G401 (cell line): ENCODE measurements around the gene FAR2. TPM values are rescaled to one million over a fixed set of nuclear protein-coding genes. Genes with fewer than 3 reads are reported as not detected.

ENCODE experiments used
- DNase-seq: peaks from one replicate; pipeline ENCODE4 v3.0.0-alpha.2; 2015; ENCODE audit warnings: low spot score
- in situ Hi-C: cut with HindIII; loops from 2 replicates; pipeline ENCODE4 v1.10.0; 2016; ENCODE audit warnings: low sequenced_read_pairs, mixed read lengths
- total RNA-seq: library from RNA; depleted of rRNA; stranded (reverse); fragments of >200 nt; shearing (Covaris generic); gene quantifications from 2 replicates; pipeline ENCODE4 v1.2.3, GENCODE V29; 2014

Gene FAR2
- total RNA-seq, 1 experiment from 2014 or later, result not detected

DNA sequence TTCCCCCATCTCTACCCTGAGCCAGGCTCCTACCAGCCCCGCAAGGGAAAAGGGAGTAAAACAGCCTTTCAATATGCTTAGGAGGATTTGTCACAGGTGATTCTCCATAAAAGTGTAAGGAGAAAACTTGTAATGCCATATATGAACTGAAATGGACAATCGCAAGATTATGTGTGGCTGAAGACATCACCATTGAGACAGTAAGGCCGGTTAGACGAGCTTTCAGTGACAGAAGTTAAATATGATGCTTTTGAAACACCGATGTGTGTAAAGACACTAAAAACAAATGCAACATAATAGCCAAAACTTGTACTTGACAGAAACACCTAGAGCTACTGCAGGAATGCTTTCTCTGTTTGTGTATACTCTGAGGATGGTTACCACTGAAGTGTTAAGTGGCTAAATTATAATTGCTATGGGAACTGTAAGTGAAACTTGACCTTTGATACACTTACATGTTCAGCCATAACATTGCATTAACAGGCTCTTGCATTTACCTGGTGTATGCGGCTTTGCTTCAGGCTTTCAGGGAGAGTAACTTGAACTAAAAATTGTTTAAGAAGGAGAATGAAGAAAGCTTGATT is 42.3 kb downstream of the FAR2 start:
- in situ Hi-C loops, result no loop called here
- no peak for DNase-seq

DNA sequence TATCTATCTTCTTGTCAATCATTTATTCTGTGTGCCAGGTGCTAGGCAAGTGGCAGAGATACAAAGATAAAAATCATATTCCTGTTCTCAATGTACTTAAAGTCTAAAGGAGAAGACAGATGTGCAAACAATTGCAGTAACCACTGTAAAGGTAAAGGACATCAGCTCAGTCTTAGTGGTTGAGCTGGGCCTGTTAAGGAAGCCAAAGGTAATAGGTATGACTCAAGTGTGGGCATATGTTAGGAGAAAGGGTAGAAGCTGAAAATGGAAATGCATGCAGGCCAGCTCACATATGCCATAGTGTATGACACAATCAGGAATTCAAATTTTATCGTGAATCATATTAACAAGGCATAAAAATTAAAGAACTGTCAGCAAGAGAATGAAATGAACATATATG is 49.8 kb downstream of the FAR2 start:
- in situ Hi-C loops, result no loop called here
- DNase-seq, result no peak

DNA sequence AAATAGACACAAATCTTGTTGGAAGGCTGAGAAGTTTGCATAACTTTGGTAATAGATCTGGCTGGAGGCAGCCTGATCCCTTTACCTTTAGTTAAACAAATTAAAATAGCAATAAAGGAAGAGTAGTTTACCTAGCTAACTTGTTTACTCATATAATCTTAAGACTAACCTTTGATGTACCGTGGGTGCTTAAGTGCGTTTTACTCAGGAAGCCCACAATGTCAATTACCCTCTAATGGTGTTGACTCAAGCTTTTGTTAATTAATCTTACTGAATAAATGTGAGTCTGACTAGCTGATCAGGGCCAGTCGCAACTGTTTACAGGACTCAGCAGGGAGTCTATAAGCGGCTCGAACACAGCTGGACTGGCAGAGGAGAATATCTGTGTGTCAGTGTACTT is 51.5 kb downstream of the FAR2 start:
- in situ Hi-C loops, result no loop called here
- no peak for DNase-seq

DNA sequence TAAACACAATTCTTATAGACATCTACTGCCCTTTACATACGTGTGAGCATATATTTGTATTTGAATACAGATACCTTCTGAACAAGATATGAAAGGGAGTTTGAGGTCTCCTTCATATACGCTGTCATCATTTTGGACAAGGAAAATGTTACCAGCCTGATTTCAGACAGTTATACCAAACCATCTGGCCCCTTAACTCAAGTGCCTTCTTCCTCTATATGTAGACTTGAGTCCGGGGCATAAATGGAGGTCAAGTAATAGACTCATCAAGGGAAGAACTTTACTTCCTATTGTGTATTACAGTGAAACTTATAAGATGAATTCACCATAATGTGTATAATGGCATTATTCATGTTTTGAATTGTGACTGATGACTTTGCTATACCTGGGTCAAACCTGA is 52.2 kb downstream of the FAR2 start:
- in situ Hi-C loops, result no loop called here
- no peak for DNase-seq

DNA sequence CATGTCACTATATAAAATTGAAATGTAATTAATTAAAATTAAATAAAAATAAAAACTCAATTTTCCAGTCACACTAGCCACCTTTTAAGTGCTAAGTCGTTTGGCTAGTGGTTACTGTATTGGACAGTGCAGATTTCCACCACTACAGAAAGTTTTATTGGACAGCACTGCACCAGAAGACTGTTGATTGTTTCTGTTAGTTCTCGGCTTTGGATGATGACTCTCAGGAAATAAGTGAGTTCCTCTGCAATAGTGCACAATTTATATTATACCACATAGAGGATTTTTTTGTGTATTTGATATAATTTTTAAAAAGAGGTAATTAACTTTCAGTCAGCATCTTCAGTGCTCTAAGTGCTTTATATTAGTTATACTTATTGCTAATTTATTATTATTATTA is 52.7 kb downstream of the FAR2 start:
- in situ Hi-C loops, result no loop called here
- no peak for DNase-seq

DNA sequence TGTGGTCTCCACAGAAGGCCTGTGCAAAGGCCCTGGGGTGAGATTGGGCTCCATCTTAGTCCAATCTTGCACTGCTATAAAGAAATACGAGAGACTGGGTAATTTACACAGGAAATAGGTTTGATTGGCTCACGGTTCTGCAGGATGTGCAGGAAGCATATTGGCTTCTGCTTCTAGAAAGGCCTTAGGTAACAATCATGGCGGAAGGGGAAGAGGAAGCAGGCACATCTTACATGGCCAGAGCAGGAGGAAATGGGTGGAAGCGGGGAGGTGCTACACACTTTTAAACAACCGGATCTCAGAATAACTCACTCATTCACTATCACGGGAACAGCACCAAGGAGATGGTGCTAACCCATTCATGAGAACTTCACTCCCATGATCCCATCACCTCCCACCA is 55.4 kb downstream of the FAR2 start:
- DNase-seq, result no peak
- in situ Hi-C loops, result no loop called here

DNA sequence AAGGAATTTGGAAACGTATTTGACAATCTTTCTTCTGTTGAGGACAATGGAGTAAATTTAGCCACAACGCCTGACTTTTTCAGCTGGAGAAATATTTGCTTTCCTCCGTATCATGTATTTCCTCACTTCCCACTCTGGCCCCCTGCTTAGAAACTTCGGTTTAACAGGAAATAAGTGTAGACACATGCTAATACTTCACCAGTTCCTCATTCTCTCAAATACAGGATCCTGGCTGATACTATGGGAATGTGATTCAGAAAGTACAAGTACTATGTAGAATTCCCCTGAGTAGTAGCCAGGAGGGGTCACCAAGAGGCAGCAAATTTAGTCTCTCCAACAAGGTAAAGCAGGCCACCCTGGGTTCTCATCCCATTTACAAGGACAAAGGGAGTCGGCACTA is 58.0 kb downstream of the FAR2 start:
- in situ Hi-C loops, result no loop called here
- no peak for DNase-seq

DNA sequence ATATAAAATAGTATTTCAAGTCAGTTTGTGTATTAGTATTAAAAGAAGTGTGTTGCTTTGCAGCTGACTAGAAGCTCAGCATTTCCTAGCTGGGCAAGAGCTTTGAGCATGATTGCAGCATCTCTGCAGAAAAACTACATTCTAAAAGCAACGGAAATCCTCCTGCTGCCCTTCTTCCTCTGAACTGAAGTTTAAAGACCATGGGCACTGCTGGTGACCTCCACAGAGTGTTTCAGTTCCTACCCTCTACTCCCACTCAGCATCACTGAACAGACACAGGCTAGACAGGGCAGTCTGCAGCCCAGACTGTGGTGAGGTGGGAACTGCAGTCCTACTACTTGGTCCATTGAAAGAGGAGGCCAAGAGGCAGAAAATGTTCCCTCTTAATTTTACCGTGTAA is 59.0 kb downstream of the FAR2 start:
- no peak for DNase-seq
- in situ Hi-C loops, result no loop called here

DNA sequence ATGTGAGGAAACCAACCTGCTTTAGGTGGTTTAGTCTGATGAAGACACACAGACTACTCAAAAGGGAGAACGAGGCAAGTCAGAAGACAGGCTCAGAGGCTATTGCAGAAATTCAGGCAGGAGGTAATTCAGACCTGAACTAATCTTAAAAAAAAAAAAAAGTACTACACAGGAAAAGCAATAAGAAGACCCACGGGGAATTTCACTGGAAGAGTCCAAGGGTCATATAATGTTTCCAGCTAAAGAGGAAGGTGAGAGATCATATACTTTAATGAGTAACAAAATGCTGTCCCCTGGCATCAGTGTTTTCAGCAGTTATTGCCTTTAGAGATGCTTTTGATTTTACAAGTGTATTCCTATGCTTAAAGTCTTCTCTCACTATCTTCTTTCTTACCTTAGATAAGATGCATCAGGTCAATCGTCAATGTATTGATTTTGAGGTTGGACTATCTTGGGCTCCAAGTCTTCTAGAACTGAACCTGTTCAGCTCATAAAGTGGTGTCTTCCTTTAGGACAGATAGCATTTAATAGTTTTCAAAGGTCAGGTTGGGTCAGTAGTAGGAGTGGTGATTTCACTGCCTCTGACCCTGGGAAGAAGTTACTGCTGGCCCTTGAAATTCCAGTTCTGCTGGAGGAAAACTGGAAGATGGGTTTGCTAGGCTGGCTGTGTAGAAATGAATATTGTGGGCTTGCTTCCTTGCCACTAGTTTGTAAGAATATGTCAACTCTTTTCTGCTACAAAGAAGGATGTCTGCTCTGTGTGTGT is 60.0 kb downstream of the FAR2 start:
- in situ Hi-C loops, result no loop called here
- DNase-seq, result no peak

DNA sequence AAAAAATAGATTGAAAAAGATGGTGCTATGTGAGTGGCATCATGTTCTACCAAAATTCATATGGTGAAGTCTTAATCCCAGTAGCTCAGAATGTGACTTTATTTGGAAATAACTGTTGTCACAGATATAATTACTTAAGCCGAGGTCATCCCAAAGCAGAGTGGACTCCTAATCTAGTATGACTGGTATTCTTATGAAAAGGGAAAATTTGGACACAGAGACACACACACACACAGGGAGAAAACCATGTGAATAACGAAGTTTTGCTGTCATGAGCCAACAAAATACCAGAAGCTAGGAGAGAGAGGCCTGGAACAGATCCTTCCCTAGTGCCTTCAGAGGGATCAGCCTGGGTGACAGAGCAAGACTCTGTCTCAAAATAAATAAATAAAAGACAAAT is 62.6 kb downstream of the FAR2 start:
- DNase-seq, result no peak
- in situ Hi-C loops, result no loop called here

DNA sequence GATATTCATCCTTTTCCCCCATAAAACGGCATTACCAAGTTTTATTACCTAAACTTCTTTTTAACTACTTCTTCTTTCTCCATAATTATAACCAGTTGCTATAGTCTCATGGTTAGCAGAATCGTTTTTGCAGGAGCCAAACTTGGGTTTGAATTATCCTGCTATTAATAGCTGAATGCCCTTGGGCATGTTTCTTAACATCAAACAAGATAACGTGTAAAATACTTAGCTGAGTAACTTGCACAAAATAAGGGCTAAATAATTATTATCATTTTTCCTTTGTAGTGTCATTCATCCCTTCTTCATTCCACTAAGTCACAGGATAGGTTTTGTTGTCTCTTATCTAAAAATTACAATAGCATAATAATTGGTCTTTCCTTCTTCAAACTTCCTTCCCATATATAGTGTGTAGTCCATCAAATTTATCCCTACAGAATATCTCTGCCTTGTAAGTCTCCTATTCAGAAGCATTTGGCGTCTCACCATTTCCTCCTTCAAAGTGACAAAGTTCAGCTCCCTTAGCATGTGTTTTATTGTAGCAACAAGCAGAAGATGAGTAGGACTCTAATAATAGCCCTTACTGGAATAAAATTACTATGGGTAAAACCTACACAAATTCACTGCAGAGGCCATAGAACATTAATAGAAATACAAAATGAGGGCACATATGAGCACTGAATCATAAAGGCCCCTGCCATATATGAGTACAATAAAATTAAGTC is 63.8 kb downstream of the FAR2 start:
- in situ Hi-C loops, result no loop called here
- no peak for DNase-seq

DNA sequence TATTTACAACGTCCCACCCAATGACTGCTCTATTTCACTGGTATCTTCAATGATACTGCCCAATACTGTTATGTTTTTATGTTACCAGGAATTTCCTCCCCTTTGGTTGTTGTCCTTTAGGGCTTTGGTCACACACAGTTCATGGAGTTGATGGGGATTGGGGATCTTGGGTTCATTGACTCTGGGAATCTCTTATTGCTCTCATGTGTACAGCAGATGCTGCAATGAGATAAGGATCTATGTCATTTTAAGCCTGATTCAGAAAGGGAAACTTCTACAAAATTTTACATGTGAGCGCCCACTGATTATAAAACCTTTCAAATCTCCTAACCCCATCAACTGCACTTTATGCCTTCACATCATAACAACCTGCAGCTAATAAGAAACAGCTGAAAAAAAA is 67.2 kb downstream of the FAR2 start:
- DNase-seq, result no peak
- in situ Hi-C loops, result no loop called here

DNA sequence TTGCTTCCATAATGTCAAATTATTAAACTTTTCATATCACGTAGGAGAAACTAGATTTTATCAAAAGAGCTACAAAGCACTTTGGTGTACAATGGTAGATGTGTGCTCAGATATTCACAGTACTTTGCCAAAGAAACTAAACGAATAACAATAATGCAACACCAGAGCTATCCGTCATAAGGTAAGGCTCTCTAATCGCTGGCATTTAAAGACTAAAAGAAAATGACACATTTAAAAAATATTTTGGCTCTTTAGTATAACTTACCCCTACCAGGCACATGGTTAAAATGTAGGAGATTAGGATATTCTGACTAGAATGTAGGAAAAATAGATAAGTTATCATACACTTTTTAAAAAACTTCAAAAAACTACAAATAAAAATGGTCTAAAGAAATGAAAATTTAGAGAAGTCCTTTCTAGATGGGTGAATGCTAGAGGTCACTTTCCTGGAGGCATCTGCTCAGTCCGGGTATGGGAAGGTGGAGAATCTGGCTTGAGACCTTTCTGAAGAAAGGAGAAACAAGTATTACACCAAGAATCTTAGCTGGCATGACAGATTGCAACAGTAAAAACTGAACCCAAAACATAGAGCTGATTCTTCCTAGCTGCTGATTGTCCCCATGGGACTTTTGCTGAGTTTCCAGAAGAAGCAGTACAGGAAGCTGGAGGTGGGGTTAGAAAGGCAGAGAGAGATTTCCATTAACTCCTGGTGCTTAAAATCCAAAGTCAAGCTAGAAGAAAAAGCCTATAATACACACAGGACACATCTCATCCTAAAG is 67.9 kb downstream of the FAR2 start:
- in situ Hi-C loops, result no loop called here

DNA sequence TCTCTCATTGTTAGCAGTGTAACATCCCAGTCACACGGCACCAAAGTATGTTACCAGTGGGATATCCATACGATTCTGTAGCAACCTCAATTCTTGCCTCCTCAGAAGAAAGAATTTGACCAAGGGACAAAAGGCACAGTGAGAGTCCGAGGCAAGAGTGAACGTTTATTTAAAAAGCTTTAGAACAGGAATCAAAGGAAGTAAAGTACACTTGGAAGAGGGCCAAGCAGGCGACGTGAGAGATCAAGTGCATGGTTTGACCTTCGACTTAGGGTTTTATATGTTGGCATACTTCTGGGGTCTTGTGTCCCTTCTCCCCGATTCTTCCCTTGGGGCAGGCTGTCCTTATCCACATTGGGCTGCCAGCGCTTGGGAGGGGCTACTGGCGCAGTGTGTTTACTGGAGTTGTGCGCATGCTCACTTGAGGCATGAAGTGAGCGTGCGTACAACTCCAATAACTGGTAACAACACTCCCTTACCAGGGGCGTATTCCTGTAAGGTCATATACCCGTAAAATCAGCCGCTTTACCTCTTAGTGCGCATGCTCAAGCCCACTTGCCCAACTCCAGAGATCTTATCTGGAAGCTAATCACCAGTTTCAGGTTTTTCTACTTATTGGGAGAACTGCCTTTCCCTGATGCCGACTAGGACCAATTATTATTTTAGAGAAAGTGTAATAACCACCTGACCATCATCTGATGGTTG is 71.7 kb downstream of the FAR2 start:
- in situ Hi-C loops, result no loop called here
- no peak for DNase-seq

More for the DNA sequence above, 67.9 kb downstream of the FAR2 start:
- no peak for DNase-seq

DNA sequence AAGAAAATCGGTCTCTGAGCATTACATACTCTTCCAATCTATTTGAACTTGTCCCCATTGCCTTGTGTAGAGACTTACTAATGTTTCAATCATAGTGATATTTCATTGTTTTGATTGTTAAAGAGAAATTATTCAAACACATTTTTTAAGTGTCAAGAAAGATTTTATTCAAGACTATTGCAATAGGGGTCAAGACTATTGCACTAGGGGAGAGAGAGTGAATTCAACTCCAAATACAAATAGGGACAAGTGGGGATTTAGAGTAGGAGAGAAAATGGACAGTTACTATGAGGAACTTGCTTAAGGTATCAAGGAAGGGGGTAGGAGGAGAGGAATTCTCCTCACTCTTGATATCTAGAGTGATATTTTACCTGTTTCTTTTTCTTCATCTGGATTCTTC is 73.1 kb downstream of the FAR2 start:
- DNase-seq, result no peak
- in situ Hi-C loops, result no loop called here

DNA sequence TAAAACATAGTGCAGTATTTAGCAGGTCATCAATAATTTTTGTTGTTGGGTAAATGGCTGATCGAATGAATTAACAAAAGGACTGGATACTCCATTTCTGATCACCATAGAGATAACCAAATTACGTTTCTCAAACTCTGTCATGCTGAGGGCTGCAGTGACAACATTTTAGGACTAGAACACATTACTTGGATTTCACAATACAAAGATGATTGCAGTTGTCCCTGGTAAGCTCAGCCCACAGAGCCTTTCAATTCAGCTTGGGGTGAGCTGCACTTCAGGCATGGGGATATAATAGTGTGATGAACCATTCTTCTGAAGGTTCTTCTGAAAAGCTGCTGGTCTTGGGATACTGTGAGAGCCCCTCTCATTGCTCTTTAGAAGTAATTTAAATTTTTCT is 74.3 kb downstream of the FAR2 start:
- no peak for DNase-seq
- in situ Hi-C loops, result no loop called here

DNA sequence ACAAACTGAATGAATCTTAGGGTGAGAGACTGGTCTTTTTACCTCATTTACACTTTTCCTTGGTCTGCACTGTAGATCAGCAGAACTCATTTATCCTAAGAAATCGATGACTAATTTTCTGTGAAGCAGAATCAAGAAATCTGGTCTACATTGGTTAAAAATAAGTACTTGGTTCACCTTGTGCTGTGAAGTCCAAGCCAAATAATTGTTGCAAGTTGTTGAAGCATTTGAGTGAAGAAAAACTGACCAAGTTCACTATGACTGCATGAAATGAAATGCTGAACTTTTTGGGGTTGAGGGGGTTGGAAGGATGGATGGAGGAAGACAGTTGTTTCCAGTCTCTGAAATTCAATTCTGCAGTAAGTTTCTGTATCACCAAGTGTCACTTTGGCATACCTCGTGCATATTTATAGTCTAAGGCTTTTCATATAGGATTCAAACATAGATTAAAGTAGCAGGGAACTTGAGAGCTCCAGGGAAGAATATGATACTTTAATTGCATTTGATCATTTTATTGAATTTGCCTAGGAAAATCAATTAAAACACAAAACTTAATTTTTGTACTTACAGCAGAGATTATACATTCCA is 75.0 kb downstream of the FAR2 start:
- no peak for DNase-seq
- in situ Hi-C loops, result no loop called here

DNA sequence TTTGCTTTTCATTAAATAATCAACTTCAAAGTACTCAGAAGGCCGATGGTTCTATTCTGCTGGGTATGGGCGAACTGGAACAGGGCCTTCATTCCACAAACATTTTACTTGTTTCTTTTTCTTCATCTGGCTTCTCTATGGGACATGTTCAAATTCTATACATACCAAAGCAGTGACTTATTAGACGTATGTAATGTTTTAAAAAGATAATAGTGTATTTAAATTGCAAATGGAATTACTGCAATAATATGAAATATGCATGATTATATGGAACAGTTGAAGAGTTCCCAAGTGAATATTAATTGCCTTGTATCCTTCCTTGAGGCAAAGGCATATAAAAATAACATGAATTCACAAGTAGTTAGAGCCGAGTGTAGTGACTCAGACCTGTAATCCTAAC is 75.5 kb downstream of the FAR2 start:
- in situ Hi-C loops, result no loop called here

DNA sequence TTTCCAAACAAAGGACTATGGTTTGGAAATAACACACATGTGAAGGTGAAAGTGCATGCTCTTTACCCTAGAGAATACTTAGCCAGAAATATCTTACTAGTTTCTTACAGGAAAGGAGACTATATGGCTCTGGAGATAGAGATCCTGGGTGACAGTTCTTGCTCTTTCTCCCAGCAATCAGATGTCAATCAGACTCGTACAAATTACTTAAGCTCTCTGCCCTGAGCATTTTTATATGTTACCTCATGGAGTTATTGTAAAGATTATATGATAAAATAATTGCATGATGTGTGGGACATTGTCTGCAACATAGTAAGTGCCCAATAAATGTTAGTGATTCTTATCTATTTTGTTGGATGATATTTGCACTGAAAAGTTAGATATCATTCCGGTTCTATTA is 76.8 kb downstream of the FAR2 start:
- DNase-seq, result no peak
- in situ Hi-C loops, result no loop called here

More for the DNA sequence above, 75.5 kb downstream of the FAR2 start:
- DNase-seq, result no peak
